Fibroblast of pulmonary artery (primary cell): ENCODE results near the gene CROCC2.

ENCODE experiments used
- DNase-seq: peaks from one replicate; pipeline ENCODE4 v3.0.0-alpha.2; 2010; ENCODE audit warnings: low read depth
- H3K4me3 ChIP-seq: replicated peaks from 2 replicates; pipeline ENCODE4 v1.5.1; 2011; ENCODE audit warnings: low read depth, mild to moderate bottlenecking, control low read depth, low read length, moderate library complexity
- TF ChIP-seq, protein P1 (sequence below): IDR thresholded peaks from 2 replicates; pipeline ENCODE4 v1.5.1; 2011; ENCODE audit warnings: mild to moderate bottlenecking, control low read depth, low read length, inconsistent platforms; ENCODE audit errors: missing control alignments

CROCC2 gene

DNA sequence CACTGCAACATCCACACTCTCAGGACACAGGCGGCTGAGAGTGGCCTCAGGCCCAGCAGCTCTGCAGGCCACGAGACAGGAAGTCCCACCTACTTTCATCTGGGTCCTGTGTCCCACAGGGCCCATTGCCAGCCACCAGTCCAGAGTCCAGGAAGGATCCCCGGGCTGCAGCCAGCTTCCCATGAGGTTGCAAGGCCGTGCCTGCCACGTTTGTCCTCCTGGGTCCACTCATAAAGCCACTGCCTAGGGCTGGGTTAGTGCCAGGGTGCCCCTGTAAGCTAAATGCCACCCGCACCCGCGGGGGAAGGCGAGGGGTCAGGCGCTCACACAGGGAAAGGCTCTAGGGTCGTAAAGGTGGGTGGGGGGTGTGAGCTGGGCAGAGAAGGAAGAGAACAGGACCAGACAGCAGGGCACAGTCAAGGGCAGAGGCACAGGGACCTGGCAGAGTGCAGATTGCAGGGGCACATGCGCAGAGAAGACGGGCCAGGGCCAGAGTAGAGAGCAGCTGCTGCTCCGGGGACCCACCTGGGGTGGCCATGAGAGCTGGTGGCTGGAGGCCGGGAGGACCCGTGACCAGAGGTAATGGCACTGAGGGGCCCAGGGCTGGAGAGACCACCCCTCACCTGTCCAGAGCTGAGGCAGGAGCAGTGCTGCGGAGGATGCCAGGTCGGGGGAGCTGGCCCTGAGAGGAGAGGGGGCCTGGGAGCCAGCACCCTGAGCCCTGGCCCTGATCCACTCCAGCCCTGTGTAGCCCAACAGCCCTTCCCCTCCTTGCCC, 29.5 kb upstream of the CROCC2 start:
- no peak for DNase-seq
- TF ChIP-seq, protein P1, sequence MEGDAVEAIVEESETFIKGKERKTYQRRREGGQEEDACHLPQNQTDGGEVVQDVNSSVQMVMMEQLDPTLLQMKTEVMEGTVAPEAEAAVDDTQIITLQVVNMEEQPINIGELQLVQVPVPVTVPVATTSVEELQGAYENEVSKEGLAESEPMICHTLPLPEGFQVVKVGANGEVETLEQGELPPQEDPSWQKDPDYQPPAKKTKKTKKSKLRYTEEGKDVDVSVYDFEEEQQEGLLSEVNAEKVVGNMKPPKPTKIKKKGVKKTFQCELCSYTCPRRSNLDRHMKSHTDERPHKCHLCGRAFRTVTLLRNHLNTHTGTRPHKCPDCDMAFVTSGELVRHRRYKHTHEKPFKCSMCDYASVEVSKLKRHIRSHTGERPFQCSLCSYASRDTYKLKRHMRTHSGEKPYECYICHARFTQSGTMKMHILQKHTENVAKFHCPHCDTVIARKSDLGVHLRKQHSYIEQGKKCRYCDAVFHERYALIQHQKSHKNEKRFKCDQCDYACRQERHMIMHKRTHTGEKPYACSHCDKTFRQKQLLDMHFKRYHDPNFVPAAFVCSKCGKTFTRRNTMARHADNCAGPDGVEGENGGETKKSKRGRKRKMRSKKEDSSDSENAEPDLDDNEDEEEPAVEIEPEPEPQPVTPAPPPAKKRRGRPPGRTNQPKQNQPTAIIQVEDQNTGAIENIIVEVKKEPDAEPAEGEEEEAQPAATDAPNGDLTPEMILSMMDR, result no peak
- no peak overlapping the region for H3K4me3 ChIP-seq

DNA sequence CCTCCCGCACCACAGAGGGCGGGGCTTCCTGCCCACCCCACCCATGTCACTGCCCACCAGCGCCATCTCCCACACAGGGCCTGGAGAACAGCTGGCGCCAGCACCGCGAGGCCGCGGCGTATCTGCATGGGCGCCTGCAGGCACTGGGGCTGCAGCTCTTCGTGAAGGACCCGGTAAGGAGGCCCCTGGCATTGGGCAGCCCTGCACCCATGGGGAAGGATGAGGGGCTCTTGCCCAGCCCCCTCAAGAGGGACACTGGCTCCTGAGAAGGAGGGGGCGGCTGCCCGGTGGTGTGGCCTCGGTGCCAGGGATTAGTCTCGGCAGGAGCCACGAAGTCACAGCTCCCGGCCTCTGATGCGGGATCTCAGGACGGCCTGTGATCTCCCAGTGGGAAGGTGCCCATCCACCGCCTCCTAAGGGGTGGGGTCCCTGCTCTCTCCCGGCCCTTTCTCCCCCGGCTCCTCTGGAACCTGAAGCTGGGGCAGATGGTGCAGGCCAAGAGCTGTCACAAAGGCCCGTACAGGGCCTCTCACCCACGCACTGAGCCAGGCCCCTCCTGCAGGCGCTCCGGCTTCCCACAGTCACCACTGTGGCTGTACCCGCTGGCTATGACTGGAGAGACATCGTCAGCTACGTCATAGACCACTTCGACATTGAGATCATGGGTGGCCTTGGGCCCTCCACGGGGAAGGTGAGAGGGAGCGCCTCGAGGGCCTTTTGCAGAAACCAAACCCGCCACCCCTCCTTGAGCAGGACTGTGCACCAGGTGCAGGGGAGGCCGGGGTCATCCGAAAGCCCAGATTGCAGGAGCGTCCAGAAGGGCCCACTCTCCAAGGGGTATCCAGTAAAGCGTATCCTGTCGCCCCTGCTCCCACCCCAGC, 28.4 kb upstream of the CROCC2 start:
- H3K4me3 ChIP-seq, result no peak overlapping the region
- TF ChIP-seq, protein P1, result no peak
- no peak for DNase-seq

DNA sequence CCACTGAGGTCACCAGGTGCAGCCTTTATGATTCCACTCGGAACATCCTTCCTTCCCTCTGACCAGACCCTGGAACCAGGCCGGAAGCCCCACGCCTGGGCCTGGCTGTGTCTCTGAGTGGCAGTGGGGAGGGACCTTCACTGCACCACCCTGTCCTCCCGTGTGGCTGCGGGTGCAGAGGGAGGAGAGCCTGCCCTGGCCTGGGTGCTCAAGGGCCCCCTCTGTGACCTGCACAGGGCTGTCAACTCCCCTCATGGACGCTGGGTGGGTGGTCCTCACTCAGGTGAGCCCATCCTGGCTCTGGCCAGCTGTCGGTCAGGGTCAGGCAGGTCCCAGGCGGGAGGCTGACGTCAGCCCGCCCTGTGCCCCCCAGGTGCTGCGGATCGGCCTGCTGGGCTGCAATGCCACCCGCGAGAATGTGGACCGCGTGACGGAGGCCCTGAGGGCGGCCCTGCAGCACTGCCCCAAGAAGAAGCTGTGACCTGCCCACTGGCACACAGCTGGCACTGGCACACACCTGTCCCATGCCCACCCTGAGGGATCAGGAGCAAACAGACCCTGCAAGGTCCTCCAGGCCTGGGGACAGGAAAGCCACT, 27.7 kb upstream of the CROCC2 start:
- no peak overlapping the region for H3K4me3 ChIP-seq
- TF ChIP-seq, protein P1, result no peak
- DNase-seq, result no peak

DNA sequence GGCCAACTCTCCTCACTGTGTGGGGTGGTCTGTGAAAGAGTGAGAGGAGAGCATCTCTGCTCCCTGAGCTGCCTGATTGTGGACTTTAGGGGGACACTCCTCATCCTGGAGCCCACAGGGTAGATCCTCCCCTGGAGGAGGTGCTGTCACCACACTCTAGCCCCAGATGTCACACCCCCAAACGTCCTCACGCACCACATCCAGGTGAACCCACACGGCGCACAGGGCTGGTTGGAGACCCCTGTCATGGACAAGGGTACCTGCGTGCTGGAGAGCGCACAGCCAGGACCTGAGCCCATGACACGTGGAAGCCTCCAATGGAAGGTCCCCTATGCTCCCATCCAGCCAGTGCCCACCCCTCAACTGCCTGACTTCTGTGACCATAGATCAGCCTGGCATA, 27.0 kb upstream of the CROCC2 start:
- TF ChIP-seq, protein P1, result no peak
- no peak overlapping the region for H3K4me3 ChIP-seq

DNA sequence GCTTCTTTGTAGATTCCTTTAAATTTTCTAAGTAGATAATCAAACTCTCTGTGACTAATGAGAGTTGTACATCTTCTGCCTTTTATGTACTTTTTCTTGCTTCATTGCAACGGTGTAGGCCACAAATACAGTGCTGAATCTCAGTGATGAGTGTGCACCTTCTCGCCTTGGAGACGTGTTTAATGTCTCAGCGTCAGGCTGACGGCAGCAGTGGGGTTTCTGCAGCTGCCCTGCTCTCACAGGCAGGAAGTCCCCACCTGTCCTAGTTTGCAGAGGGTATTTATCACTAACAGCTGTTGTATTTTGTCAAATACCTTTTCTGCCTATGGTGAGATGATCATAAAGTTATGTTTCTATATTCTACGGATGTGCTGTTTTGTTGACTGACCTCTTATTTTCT, 24.2 kb upstream of the CROCC2 start:
- no peak for DNase-seq
- TF ChIP-seq, protein P1, result no peak
- no peak overlapping the region for H3K4me3 ChIP-seq

More for the DNA sequence above, 27.0 kb upstream of the CROCC2 start:
- DNase-seq, result no peak

DNA sequence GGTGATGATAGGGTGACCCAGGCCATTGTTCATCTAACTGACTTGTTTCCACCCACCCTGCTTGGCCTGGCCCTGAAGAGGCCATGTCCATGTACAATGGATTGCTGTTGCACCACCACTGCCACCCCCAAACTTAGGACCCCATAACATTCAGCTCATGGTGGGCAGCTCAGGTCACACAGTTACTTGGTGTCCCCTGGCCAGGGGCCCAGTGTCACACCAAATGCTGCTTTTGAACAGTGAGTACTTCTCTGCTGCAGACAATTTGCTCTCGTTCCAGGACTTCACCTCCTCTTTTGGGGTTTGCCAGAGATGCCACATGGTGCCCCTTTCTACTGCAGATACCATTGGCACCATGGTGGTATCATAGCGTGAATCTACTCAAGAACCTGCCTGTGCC, 21.9 kb upstream of the CROCC2 start:
- DNase-seq, result no peak
- H3K4me3 ChIP-seq, result no peak overlapping the region
- TF ChIP-seq, protein P1, result no peak
